Spleen (tissue), 11 donors: ENCODE data around the gene CABLES1. TPM values are rescaled to one million over a fixed set of nuclear protein-coding genes. Genes with fewer than 3 reads are reported as not detected.

Experiments
- DNase-seq: peaks from one replicate; pipeline ENCODE4 v3.0.0-alpha.2; 2020
- H3K27ac ChIP-seq, 8 donors: fragments of 200-600 bp; sonication (generic) in 7 of 8; 1 replicate in 4 of 8; 2 replicates in 4 of 8; pipeline versions ENCODE4 v1.5.0 to v1.8.0; 2016 to 2021; ENCODE audit warnings: inconsistent platforms in 4 of 8, mild to moderate bottlenecking in 4 of 8, moderate library complexity in 1 of 8
- H3K27me3 ChIP-seq, 7 donors: fragments of 200-600 bp; sonication (generic) in 6 of 7; replicated peaks in 1 of 7; 1 replicate in 4 of 7; 2 replicates in 3 of 7; pipeline versions ENCODE4 v1.5.0 to v1.8.0; 2016 to 2021; ENCODE audit warnings: inconsistent platforms in 3 of 7, mild to moderate bottlenecking in 1 of 7
- H3K36me3 ChIP-seq, 6 donors: fragments of 200-600 bp; sonication (generic) in 5 of 6; 1 replicate in 4 of 6; 2 replicates in 2 of 6; pipeline versions ENCODE4 v1.5.0 to v1.8.0; 2016 to 2021; ENCODE audit warnings: inconsistent platforms in 2 of 6
- H3K4me1 ChIP-seq, 6 donors: fragments of 200-600 bp; sonication (generic) in 5 of 6; 1 replicate in 3 of 6; 2 replicates in 3 of 6; pipeline versions ENCODE4 v1.5.0 to v1.8.0; 2016 to 2021; ENCODE audit warnings: inconsistent platforms in 3 of 6
- H3K4me3 ChIP-seq, 8 donors: fragments of 200-600 bp; sonication (generic) in 7 of 8; 1 replicate in 4 of 8; 2 replicates in 4 of 8; pipeline versions ENCODE4 v1.5.0 to v1.8.0; 2016 to 2021; ENCODE audit warnings: inconsistent platforms in 4 of 8, mild to moderate bottlenecking in 4 of 8, moderate library complexity in 2 of 8
- H3K9me3 ChIP-seq, 8 donors: fragments of 200-600 bp; sonication (generic) in 7 of 8; 1 replicate in 4 of 8; 2 replicates in 4 of 8; pipeline versions ENCODE4 v1.5.0 to v1.8.0; 2016 to 2021; ENCODE audit warnings: inconsistent platforms in 4 of 8
- POLR2A ChIP-seq, 3 donors: fragments of 450-650 bp; IDR thresholded peaks; one replicate each; pipeline ENCODE4 v1.5.1; 2017; ENCODE audit warnings: antibody characterized with exemption in 3 of 3, mild to moderate bottlenecking in 1 of 3
- POLR2AphosphoS5 ChIP-seq, 3 donors: sonication (generic); formaldehyde crosslinking; IDR thresholded peaks; one replicate each; pipeline ENCODE4 v1.5.1; 2017; ENCODE audit warnings: antibody characterized with exemption in 3 of 3
- WGBS, 5 donors: extraction: QIAGEN DNeasy Blood & Tissue Kit in 3 of 5; methylation state at CpG; one replicate each; pipeline versions ENCODE4 v1.1.5 to v1.1.7; 2013 to 2018; 5-methylcytosine and 5-hydroxymethylcytosine counted together
- intact Hi-C: fragments of 100-400 bp; cut with DNase I; formaldehyde crosslinking; loops from one replicate; pipeline ENCODE4 v1.15.0; 2023; ENCODE audit warnings: low total_unique reads
- polyA plus RNA-seq, 3 donors: library from polyadenylated mRNA; stranded (reverse); fragments of 200-250 nt; gene quantifications; one replicate each; pipeline ENCODE4 v1.2.1, GENCODE V29; 2013
- total RNA-seq, 7 donors: library from RNA; depleted of rRNA in 3 of 7; stranded (reverse); fragments of >200 nt in 3 of 7; fragmentation: NEBNext Ultra II Directional in 4 of 7; extraction: Animal tissue kit (Norgen Biotek cat#: 25700) in 4 of 7; gene quantifications; one replicate each; pipeline versions ENCODE4 v1.1.0 to v1.2.1, GENCODE V29; 2016 to 2021
- TF ChIP-seq, protein P1 (sequence below), 11 experiments: fragments of 200-600 bp in 7 of 11; fragments of 450-650 bp in 4 of 11; sonication (generic) in 4 of 11; IDR thresholded peaks in 8 of 11; conservative IDR thresholded peaks in 3 of 11; 1 replicate in 7 of 11; 2 replicates in 4 of 11; pipeline versions ENCODE4 v1.4.0 to v1.8.0; 2016 to 2021; ENCODE audit warnings: antibody characterized with exemption in 11 of 11, inconsistent platforms in 4 of 11, mild to moderate bottlenecking in 1 of 11
- donor health status: healthy with polysubstance abuse.
- donor health status: DM: no; HTN: no; CAD: no; lungs with moderate emphysema.
- donor health status: DM: no; HTN: no; CAD: no.
- donor health status: Bipolar disorder and iron deficiency.
- donor health status: healthy.
- donor health status: DM: no; HTN: no; CAD: no.
- donor health status: DM: yes; HTN: yes; CAD: no.

CABLES1 gene
- total and polyA plus RNA-seq, 10 donors, result 1.7 to 18.7 (median 6.0) TPM

DNA sequence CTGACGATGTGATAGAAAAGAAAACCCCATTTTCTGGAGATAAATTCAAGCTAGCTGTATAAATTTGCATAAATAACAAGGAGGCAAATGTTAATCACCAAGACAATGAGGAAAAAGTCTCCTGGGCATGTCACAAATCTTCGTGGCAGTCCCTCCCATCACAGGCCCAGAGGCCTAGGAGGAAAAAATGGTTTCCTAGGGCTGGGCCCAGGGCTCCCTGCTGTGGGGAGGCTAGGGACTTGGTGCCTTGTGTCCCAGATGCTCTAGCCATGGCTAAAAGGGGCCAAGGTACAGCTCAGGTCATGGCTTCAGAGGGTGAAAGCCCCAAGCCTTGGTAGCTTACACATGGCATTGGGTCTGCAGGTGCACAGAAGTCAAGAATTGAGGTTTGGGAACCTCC is 134.6 kb downstream of the CABLES1 start:
- H3K27ac ChIP-seq, result no peak overlapping the region
- peaks cover 0 to 22% (median 15%) of the 10 kb centered on the region in 6 donors for H3K4me1 ChIP-seq
- H3K9me3 ChIP-seq, result peaks cover 0 to 34% (median 27%) of the 10 kb centered on the region in 8 donors
- no peaks in the 10 kb centered on the region for H3K27me3 ChIP-seq
- 82 to 100% (median 91%) methylated on average over 2 of the region's 2 CpGs for WGBS, 5 donors
- no peak for TF ChIP-seq POLR2A (IDR thresholded peaks at IDR 0.05)
- TF ChIP-seq, protein P1, sequence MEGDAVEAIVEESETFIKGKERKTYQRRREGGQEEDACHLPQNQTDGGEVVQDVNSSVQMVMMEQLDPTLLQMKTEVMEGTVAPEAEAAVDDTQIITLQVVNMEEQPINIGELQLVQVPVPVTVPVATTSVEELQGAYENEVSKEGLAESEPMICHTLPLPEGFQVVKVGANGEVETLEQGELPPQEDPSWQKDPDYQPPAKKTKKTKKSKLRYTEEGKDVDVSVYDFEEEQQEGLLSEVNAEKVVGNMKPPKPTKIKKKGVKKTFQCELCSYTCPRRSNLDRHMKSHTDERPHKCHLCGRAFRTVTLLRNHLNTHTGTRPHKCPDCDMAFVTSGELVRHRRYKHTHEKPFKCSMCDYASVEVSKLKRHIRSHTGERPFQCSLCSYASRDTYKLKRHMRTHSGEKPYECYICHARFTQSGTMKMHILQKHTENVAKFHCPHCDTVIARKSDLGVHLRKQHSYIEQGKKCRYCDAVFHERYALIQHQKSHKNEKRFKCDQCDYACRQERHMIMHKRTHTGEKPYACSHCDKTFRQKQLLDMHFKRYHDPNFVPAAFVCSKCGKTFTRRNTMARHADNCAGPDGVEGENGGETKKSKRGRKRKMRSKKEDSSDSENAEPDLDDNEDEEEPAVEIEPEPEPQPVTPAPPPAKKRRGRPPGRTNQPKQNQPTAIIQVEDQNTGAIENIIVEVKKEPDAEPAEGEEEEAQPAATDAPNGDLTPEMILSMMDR (IDR thresholded peaks at IDR 0.05 in 8 of 11, conservative IDR thresholded peaks at IDR 0.05 in 3 of 11), result no peak
- no peak overlapping the region for H3K4me3 ChIP-seq
- DNase-seq, result no peak
- peaks cover 0 to 6% (median 0%) of the 10 kb centered on the region in 6 donors for H3K36me3 ChIP-seq
- intact Hi-C loops, result no loop called here

DNA sequence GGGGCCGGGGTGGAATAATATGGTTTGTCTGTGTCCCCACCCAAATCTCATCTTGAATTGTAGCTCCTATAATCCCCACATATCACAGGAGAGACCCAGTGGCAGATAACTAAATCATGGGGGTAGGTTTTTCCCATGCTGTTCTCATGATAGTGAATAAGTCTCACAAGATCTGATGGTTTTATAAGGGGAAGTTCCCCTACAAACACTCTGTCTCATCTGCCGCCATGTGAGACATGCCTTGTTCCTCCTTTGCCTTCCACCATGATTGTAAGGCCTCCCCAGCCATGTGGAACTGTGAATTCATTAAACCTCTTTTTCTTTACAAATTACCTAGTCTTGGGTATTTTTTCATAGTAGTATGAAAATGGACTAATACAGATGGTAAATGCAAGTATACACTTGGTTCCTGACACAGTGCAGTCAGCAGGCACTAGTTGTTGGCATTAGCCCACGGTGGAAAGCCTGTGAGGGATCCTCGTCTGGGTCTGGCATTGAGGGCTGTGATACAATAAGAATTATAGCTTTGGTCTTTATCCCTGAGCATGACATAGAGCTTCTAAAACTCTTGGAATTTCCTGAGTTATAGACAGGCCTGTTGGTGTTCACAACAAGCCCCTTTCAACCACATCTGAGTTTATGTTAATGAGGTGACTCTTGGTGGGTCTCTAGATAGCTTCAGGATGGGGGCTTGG is 135.8 kb downstream of the CABLES1 start:
- Histone ChIP-seq H3K4me1 (peaks cover 0 to 18% (median 10%) of the 10 kb centered on the region in 6 donors), H3K27me3 (no peaks in the 10 kb centered on the region), H3K9me3 (peaks cover 0 to 34% (median 27%) of the 10 kb centered on the region in 8 donors), H3K36me3 (peaks cover 0 to 6% (median 0%) of the 10 kb centered on the region in 6 donors), H3K27ac (no peak overlapping the region), H3K4me3 (no peak overlapping the region)
- WGBS, 5 donors, result 79 to 91% (median 85%) methylated on average over 4 of the region's 4 CpGs
- no peak for TF ChIP-seq POLR2AphosphoS5 (IDR thresholded peaks at IDR 0.05)
- TF ChIP-seq POLR2A (IDR thresholded peaks at IDR 0.05), result no peak
- TF ChIP-seq, protein P1 (IDR thresholded peaks at IDR 0.05 in 8 of 11, conservative IDR thresholded peaks at IDR 0.05 in 3 of 11), result no peak
- intact Hi-C loops, result no loop called here
- DNase-seq, result no peak

DNA sequence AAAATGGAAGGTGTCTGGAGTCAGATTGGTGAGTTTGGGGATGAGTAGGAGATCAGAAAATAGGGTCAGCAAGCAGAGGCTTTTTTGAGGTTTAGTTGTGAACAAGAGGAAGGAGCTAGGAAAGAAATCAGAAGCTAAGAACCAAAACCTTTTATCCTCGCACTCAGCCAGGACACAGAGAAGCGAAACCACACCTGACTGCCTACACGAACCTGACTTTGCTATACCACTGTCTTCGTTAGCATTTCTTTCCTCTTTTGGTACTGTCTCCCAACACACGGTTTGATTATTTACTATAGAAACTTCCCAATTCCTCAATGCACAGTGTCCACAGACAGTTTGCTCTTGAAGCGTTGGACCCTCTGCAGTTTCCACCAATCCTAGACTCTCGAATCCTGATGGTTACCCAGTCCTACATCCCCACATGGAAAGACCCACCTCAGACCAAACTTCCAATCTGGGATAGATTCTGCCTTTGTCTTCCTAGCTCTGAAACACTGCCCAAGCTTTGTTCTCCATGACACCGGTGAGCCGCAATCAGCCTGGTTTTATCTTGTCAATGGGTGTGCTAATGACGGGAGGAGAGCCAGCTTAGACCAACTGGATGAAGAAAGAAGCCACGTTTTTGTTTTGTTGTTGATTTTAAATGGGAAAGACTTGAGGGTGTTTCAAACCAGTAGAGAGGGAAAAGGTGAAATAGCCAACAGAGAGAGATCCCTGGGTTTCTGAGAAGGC is 137.4 kb downstream of the CABLES1 start:
- intact Hi-C loops, result no loop called here
- peaks cover 0 to 6% (median 0%) of the 10 kb centered on the region in 6 donors for H3K36me3 ChIP-seq
- H3K27ac ChIP-seq, result no peak overlapping the region
- H3K4me3 ChIP-seq, result no peak overlapping the region
- WGBS, 5 donors, result 82 to 85% (median 84%) methylated on average over 11 of the region's 11 CpGs
- H3K4me1 ChIP-seq, result peaks cover 0 to 2% (median 0%) of the 10 kb centered on the region in 6 donors
- no peak for TF ChIP-seq POLR2AphosphoS5 (IDR thresholded peaks at IDR 0.05)
- TF ChIP-seq, protein P1 (IDR thresholded peaks at IDR 0.05 in 8 of 11, conservative IDR thresholded peaks at IDR 0.05 in 3 of 11), result no peak
- TF ChIP-seq POLR2A (IDR thresholded peaks at IDR 0.05), result no peak
- H3K9me3 ChIP-seq, result peaks cover 0 to 42% (median 29%) of the 10 kb centered on the region in 8 donors
- no peak for DNase-seq
- no peaks in the 10 kb centered on the region for H3K27me3 ChIP-seq

DNA sequence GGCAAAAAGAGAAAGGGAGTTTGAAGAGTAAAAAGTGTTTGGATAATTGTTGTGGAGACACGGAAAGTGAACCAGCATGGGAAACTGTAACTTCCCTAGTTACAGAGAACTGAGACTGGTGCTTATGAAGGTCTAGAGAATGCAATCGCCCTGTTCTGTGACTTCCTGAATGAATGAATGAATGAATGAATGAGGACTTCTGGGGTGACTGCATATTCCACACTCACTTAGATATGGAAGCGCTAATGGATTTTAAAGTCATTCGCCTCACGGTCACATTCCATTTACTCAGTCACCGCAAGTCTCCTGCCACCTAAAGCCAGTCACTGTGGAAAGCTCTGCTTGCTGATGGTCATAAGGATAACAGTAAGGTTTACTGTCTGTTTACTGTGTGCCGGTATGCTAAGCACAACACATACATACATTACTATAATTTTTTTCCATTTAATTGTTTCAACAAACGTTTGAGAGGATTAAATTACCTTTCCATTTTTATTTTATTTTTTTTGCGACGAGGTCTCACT is 138.2 kb downstream of the CABLES1 start:
- DNase-seq, result no peak
- no peaks in the 10 kb centered on the region for H3K4me1 ChIP-seq
- no peaks in the 10 kb centered on the region for H3K27me3 ChIP-seq
- intact Hi-C loops, result no loop called here
- no peak overlapping the region for H3K27ac ChIP-seq
- peaks cover 0 to 49% (median 32%) of the 10 kb centered on the region in 8 donors for H3K9me3 ChIP-seq
- no peak overlapping the region for H3K4me3 ChIP-seq
- H3K36me3 ChIP-seq, result peaks cover 0 to 6% (median 0%) of the 10 kb centered on the region in 6 donors
- TF ChIP-seq POLR2A (IDR thresholded peaks at IDR 0.05) (no peak), POLR2AphosphoS5 (IDR thresholded peaks at IDR 0.05) (no peak)
- TF ChIP-seq, protein P1 (IDR thresholded peaks at IDR 0.05 in 8 of 11, conservative IDR thresholded peaks at IDR 0.05 in 3 of 11), result no peak
- WGBS, 5 donors, result 83 to 91% (median 89%) methylated on average over 10 of the region's 10 CpGs
